ENCODE measurements around the gene RPL19.

RPL19 gene

GRCh38 chr17:39173526-39174274, 26.4 kb upstream of the RPL19 start:
- no peak for DNase-seq

GRCh38 chr17:39174920-39175694, 25.0 kb upstream of the RPL19 start:
- DNase-seq = peak; percentile 80

DNA sequence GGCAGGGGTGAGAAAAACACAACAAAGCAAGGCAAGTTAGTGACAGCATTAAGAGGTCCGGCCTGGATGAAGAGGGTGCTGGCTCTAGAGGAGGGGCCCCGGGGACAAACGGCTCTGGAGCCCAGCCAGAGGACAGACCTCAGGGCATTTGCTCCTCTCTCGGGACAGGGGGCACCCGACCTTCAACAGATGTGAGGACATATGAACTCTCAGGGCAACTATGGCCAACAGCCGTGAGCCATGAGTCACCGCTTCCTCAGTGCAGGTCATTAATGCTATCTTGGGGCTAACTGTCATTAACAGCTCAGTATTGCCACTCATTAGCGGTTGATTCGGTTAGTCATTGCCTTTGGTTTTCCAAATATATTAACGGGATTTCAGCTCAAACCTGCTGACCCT, 24.4 kb upstream of the RPL19 start:
- DNase-seq = no peak

GRCh38 chr17:39177256-39177655, 22.8 kb upstream of the RPL19 start:
- DNase-seq = no peak

DNA sequence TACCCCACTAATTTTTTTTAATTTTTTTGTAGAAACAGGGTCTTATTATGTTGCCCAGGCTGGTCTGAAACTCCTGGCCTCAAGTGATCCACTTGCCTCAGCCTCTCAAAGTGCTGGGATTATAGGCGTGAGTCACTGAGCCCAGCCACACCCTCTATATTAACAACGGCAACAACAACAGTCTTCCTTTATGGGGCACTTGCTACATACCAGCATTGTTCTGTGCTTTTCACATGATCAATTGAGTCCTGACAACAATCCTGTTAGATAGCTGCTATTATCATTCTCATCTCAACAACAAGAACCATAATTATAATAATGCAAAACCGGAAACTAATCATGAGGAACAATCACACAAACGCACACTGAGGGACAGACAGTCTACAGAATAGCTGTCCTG, 21.5 kb upstream of the RPL19 start:
- DNase-seq = no peak

- DNase-seq = no peak
Observed at GRCh38 chr17:39181303-39181702, 18.8 kb upstream of the RPL19 start.

- DNase-seq = no peak
Observed at GRCh38 chr17:39183045-39183444, 17.0 kb upstream of the RPL19 start.

- DNase-seq = no peak
Observed at GRCh38 chr17:39183720-39184119, 16.4 kb upstream of the RPL19 start.

- no peak for DNase-seq
Observed at GRCh38 chr17:39186481-39187002, 13.5 kb upstream of the RPL19 start.

GRCh38 chr17:39187152-39187830, 12.8 kb upstream of the RPL19 start:
- DNase-seq = no peak

- no peak for DNase-seq
Observed at GRCh38 chr17:39191750-39192510, 8.2 kb upstream of the RPL19 start.

DNA sequence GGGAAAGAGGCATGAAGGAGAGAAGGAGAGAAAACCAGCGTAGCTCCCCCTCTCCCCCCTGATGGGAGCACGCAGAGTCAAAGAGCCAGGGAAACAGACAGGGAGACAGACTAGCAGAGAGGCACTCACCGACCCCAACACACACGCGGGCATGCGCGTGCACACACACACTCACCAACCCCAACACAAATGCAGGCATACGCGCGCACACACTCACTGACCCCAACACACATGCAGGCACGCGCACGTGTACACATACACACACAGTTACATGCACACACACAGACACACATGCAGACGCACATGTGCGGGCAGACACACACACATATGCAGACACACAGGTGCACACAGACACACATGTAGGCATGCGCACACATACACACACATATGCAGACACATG, 7.2 kb upstream of the RPL19 start:
- DNase-seq = no peak

DNA sequence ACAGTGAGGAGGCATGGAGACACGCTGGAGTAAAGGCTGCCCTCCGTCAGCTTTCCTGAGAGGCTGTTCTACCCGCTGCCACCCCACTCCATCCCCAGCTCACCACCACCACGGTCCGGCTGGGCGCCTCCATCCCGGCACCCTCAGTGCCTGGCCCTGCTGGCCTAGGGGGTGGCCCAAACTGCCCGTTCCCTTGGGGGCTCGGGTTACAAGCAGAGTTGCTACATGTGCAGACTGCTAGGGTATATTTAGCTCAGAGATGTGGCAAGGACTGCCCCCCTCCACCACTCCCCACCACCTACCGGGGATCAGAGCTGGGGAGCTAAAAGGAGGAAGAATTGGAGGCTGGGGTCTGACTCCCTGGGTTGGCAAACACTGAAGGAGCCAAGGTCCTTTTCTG, 6.7 kb upstream of the RPL19 start:
- DNase-seq = no peak

DNA sequence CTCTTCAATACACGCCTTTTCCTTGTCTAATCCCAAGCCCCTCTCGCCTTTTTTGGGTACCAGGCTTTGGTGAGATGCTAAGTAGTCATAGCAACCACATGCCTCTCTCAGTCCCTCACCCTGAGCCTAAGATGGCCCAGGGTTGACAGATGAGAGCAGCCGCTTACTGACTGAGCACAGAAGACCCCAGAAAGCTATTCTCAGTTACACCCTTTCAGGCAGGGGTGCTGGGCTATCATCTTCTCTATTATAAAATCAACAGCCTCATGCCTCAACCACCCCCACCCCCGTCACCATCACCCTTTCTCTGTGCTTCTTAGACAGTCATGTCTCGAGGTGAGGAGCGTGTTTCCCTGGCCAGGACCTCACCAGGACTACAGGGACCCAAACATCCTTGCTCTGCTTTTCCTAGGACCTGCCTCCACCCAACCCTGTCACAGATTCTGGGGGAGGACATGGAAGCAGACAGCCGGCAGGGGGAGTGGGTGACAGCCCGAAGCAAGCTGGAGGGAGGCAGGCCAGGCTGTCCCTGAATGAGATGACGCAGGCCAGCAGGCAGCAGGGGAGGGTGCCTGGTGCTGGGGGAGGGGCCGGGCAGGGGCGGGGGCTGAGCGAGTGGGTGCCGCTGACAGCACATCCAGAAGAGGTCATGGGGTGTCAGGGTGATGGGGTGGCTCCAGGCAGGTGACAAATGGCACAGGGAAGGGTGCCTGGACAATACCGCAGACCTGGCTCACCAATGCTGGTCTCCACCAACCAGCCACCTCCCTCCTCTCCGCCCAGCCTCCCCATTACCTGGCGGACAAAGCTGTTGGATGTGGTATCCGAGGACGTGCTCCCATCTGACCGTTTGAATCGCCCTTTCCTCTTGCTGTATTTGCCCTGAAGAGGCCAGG, 5.7 kb upstream of the RPL19 start:
- DNase-seq = no peak

DNA sequence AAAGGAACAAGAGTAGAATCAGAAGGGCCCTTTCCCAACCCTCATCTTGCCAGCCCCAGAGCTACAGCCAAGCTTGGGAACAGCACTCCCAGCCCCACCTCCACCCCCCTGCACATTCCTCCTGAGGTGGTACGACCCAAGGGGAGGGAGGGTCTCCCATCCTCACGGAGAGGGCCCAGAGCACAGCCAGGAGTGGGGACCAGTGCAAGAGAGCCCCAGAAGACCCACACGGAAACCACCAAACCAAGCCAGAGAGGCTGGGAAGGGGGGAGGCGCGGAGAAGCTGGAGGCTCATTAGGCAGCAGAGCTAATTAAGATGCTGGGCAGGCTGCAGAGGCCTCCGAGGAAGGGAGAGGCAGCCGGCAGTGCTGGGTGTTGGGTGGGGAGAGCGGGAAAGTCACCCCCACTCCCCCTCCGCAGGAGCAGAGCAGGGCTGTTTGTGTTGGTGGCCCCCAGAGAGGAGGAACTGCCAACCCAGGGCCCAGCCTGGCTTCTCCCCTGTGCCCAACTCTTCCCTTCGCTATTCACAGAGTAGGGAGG, 5.0 kb upstream of the RPL19 start:
- no peak for DNase-seq

DNA sequence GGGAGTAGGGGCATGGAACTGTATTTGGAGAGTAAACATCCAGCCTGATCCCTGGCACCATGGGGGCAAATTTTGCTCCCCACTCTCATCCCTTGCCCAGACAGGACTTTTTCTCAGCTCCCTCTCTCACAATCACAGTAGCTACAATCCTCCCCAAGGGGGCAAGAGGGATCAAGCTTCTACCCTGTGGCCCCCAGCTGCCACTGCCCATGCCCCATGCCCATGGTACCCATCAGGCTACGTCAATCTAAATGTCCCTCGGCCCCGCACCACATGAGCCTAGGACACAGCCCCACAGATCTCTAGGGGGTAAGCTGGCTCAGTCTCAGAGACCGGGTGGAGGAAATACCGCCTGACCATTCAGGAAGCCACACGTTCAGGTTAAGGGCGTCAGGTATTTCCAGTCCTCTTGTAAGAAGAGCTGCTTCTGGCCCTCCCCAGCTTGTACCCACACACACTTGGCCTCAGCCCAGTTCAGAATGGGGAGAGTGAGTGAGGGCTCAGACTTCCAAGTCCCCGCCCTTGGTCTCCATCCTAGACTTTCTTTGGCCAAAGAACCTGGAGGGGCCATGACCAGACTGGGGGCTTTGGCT, 4.4 kb upstream of the RPL19 start:
- no peak for DNase-seq

DNA sequence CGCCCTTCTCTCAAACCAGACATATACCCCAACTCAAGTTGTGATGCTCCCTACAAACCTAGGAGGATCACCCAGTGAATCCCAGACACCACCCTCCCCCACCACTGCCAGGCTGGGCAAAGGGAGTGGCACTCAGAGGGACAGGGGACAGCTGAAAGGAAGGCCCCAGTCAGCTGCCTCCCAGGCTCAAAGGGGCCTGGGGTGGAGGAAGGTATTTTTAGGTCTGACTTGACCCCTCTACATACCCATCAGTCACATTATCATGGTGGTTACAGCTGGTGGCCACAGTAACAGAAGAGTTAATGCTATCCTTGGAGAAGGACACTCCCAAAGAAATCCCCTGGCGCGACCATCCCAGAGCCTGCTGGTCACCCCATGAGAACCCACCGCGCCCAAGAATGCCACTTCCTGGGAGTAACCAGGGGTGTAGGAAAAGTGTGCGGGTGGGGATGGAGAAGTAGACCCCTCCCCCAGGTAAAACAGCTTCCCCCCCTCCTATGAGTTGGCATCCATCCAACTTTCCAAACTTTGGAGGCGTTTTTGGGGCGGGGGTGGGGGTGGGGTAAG, 3.8 kb upstream of the RPL19 start:
- DNase-seq = no peak

DNA sequence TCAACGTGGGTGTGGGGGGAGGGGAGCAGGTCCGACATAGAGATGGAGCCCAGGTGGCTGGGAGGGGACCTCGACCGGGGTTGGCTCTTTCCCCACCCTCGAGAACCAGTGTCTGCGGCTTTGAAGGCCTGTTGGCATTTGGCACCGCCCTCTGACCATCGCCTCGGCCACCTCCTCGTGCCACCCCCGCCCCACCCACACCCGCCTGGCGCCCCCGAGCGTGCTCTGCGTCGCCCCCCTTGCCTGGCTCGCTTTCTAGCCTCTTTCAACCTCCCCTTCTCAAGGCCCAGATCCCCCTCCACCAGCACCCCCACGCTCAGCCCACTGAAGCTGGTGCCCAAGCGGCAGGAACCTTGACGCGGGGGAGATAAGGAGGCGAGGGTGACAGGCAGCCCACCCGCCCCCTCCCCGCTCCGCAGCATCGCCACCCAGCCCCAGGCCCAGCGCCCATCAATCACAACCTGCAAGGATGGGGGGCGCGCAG, 3.2 kb upstream of the RPL19 start:
- DNase-seq = no peak

DNA sequence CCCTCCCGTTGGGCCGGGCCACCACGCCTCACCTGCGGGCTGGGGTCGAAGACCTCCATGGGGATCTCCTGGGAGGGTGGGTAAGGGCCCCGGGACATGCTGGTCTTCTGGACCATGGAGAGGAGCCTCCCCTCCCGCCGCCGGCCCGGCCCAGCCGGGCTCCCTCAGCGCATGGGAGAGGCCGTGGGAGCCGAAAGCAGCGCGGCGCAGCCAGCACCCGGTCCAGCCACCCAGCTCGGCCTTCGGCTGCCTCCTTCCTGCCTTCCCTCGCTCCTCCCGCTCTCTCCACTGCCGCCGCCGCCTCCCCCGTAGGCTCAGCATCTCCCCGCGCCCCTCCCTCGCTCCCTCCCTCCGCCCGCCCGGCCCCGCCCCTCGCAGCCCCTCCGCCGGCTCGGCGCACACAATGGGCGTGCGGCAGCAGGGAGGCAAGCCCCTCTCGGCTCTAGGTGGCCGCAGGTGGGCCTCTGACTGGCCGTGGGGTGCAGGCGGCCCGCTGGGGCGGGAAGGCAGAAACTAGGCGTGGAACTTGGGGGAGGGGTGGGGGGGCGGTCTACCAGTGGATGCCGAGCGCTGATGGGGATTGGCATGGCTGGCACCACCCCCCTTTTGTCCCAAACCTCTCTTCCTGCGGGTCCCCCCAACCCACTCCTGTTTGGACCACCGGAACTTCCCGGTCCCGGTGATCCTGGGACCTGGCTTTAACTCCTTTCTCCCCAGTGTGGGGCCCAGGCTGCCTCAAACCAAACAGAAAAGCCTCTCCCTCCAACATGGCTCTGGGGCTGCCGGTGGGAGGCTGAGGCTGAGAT, 2.5 kb upstream of the RPL19 start, which contains the start of gene CACNB1:
Gene CACNB1, minus strand, starts transcription at position 290 of the 806 bp plus-strand sequence. Its CDS starts 174 bp downstream, at position 116.
- peak; percentile 60 for DNase-seq

GRCh38 chr17:39198186-39198566, 1.9 kb upstream of the RPL19 start:
- DNase-seq = no peak
